WTC11 (cell line): ENCODE results near the gene FAH.

Experiments used
- TEAD4 ChIP-seq: sonication (generic); formaldehyde crosslinking; IDR thresholded peaks from 2 replicates; pipeline ENCODE4 v1.8.0; 2022; ENCODE audit warnings: mild to moderate bottlenecking, missing genetic modification reagents
- TF ChIP-seq, protein P1 (sequence below): sonication (generic); formaldehyde crosslinking; IDR thresholded peaks from 2 replicates; pipeline ENCODE4 v1.8.0; 2023; ENCODE audit warnings: mild to moderate bottlenecking, missing genetic modification reagents
- TF ChIP-seq, protein P2 (sequence below): fragments of 200-600 bp; IDR thresholded peaks from 2 replicates; pipeline ENCODE4 v1.8.0; 2022; ENCODE audit warnings: antibody characterized with exemption
- TF ChIP-seq, protein P3 (sequence below): sonication (generic); formaldehyde crosslinking; IDR thresholded peaks from 2 replicates; pipeline ENCODE4 v1.8.0; 2022; ENCODE audit warnings: mild to moderate bottlenecking, missing genetic modification reagents

DNA sequence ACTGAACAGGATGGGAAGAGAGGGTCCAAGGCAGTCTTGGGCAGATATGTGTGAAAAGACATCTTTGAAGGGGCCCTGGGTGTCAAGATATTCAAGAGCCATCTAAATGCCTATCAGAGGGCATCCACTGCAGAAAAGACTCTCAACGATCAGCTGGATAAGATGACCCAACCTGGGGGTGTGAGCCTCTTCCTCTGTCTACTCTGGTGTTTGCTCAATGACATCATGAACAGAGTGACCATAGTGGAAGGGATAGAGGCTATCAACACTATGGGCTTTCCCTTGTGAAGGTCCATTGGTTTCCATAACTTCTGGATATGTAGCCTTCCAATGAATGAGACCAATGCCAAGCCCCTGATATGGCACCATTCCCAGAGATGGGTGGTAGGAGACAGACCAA, 42.1 kb downstream of the FAH start:
- TF ChIP-seq, protein P1, sequence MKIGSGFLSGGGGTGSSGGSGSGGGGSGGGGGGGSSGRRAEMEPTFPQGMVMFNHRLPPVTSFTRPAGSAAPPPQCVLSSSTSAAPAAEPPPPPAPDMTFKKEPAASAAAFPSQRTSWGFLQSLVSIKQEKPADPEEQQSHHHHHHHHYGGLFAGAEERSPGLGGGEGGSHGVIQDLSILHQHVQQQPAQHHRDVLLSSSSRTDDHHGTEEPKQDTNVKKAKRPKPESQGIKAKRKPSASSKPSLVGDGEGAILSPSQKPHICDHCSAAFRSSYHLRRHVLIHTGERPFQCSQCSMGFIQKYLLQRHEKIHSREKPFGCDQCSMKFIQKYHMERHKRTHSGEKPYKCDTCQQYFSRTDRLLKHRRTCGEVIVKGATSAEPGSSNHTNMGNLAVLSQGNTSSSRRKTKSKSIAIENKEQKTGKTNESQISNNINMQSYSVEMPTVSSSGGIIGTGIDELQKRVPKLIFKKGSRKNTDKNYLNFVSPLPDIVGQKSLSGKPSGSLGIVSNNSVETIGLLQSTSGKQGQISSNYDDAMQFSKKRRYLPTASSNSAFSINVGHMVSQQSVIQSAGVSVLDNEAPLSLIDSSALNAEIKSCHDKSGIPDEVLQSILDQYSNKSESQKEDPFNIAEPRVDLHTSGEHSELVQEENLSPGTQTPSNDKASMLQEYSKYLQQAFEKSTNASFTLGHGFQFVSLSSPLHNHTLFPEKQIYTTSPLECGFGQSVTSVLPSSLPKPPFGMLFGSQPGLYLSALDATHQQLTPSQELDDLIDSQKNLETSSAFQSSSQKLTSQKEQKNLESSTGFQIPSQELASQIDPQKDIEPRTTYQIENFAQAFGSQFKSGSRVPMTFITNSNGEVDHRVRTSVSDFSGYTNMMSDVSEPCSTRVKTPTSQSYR, result no peak
- TF ChIP-seq, protein P2, sequence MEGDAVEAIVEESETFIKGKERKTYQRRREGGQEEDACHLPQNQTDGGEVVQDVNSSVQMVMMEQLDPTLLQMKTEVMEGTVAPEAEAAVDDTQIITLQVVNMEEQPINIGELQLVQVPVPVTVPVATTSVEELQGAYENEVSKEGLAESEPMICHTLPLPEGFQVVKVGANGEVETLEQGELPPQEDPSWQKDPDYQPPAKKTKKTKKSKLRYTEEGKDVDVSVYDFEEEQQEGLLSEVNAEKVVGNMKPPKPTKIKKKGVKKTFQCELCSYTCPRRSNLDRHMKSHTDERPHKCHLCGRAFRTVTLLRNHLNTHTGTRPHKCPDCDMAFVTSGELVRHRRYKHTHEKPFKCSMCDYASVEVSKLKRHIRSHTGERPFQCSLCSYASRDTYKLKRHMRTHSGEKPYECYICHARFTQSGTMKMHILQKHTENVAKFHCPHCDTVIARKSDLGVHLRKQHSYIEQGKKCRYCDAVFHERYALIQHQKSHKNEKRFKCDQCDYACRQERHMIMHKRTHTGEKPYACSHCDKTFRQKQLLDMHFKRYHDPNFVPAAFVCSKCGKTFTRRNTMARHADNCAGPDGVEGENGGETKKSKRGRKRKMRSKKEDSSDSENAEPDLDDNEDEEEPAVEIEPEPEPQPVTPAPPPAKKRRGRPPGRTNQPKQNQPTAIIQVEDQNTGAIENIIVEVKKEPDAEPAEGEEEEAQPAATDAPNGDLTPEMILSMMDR, result no peak
- TF ChIP-seq, protein P3, sequence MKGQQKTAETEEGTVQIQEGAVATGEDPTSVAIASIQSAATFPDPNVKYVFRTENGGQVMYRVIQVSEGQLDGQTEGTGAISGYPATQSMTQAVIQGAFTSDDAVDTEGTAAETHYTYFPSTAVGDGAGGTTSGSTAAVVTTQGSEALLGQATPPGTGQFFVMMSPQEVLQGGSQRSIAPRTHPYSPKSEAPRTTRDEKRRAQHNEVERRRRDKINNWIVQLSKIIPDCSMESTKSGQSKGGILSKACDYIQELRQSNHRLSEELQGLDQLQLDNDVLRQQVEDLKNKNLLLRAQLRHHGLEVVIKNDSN (CRISPR knock-in tag), result no peak
- TF ChIP-seq TEAD4 (CRISPR knock-in tag), result no peak
